Measurements from ENCODE around the gene WBP11. TPM values are rescaled to one million over a fixed set of nuclear protein-coding genes. Genes with fewer than 3 reads are reported as not detected.
A peak's percentile ranks its signal among the peaks of the same experiment; 100 is the strongest.
"Not testable (repeated sequence)": the region's sequence is repeated elsewhere in the genome, so short reads cannot be mapped to it uniquely, and the experiment has no call there.

The WBP11 gene
- total RNA-seq, 2 donors from 2014 or later, result 38.0 to 44.1 TPM

DNA sequence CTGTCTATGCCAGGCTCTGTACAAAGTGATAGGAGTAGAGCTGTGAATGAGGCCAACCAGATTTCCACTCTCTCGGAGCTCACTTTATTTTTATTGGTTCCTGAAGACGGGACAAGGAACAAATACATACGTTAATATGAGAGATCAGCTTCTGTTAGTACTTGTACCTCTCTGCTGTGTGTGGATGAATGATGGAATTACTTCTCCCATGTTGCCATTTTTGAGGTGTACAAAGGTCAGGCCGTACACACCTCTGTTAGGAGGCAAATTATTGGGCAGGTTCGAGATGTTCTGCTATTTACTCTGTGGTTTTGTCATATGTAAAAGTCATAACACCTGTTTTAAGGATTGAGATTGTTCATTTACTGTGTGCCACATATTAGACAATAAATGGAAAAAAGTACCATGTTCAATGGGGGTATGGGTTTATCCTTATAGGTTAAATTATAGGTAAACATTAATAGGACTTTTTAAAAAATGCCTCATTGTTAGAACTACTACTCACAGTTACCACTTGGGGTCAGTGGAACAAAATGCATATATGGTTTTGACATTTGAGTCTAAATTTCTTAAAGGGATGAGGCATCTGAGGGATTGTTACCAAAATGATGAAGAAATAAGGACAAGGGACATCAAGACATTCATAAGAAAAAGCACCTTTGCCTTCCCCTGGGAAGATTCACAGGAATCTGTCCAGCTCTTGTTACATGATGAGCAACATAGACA is 26.9 kb downstream of the WBP11 start:
- intact Hi-C loops (cut with DNase I, micrococcal nuclease), result no loop called here
- DNase-seq (no peak), ATAC-seq (no peak)

DNA sequence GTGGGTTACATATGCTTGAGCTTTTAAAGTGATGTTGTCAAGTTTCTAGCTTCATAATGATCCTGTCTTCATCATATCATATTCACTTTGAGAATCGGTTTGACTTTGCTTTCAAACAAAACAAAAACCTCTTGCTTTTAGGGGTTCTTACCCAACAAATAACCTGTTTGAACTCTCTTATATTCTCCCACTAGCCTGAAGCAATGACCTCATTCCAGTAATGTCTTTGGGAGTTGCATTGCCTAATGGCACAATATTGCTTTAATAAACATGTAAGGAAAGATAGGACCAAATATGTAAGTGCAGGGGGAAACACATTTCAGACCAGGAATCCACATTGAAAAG is 27.7 kb downstream of the WBP11 start:
- ATAC-seq (no peak), DNase-seq (no peak)
- intact Hi-C loops (cut with DNase I, micrococcal nuclease), result no loop called here

DNA sequence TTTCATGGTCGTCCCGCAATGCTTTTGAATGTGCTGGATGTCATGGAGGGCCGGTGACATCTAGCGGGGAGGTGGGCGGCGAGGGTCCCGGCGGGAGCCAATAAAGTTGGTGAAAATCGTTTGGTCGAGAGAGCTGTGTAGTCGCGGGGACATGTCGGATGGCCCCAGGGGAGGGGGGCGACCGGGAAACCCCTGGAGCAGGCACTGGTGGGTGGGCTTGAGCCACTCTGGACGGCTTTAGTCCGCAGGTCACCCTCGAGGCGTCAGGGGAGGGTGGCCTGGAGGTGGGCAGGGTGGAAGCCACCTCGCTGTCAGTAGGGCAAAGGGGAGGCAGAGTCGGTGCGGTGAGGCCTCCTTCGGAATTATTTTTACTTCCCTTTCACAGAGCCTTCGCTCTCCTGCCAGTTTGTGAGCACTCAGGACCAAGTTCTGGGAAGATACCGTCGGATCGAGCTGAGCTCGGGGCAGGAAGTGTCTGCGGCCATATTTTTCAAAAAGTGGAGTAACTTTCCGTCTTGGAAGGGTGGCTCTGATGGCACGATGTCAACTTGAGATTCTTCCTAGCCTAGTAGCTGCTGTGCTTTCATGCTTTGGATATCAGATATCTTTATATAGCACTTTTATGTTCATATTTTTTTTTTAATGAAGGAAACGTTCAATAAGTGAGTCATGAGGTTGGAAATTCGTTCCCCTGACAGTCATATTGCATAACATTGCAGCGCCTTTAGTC is 28.2 kb downstream of the WBP11 start:
- ATAC-seq, result peak; percentile 46
- intact Hi-C loops (cut with DNase I, micrococcal nuclease), result no loop called here

DNA sequence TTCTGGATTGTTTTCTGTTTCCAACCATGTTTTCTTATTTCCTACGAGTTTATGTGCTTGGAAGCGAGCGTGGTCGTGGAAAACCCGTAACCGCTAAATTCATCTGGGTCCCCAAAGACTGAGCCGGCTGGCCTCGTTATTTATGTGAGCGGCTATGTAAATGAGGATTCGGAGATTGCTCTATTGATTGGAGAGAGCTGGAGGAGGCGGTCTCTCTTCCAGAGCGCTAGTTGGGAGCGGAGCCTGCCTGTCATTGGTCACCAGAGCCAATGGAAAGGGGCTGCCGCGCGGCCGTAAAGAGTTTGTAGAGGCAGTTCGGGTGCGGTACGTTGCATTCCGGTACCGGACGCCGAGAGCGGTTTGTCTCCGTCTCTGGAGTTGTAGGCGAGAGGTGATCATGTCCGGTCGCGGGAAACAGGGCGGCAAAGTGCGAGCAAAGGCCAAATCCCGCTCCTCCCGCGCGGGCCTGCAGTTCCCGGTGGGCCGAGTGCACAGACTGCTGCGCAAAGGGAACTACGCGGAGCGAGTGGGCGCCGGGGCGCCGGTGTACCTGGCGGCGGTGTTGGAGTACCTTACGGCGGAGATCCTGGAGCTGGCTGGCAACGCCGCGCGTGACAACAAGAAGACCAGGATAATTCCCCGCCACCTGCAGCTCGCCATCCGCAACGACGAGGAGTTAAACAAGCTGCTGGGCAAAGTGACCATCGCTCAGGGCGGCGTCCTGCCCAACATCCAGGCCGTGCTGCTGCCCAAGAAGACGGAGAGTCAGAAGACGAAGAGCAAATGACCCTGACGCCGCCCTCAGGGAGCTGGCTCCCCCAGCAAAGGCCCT is 29.0 kb downstream of the WBP11 start:
- intact Hi-C loops (cut with DNase I, micrococcal nuclease), result no loop called here
- ATAC-seq (peak; percentile 70), DNase-seq (peak; percentile 96 to 98)

More for the DNA sequence above, 28.2 kb downstream of the WBP11 start:
- DNase-seq, result peak; percentile 53 to 65

DNA sequence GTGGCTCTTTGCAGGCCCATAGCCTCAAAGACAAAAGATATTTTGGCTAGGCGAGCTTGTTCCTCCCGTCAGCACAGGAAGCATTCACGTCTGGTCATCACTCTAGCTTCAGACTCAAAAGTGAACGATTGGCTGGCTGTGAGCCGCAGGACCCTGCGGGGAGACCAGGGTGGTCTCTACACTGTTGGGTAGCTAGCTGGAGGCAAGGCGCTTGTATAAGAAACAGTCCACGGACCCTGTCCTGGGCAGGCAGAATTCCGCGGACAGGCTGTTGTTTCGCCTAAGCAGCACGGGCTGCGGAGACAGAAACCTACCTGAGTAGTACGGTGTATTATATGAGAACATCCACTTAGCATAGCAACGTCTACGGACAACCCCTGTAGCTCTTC is 29.6 kb downstream of the WBP11 start:
- DNase-seq (peak in 1 of 2 donors; percentile 56), ATAC-seq (no peak)
- intact Hi-C loops (cut with DNase I, micrococcal nuclease), result no loop called here

DNA sequence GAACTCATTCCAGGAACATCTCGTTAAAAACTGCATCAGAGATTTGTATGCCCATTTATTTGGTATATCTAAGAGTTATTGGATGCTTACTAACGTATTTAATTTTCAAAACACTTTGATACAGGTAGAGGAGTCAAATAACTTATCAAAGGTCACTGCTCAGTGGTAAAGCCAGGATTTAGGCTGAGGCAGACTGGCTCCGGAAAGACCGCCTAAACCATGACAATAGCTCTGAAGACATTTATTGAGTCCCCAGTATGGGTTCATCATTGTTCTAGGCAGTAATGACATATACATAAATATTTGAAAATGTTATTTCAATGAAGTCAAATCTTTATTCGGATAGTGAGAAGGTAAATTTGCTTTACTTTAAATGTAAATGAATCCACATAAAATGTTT is 30.3 kb downstream of the WBP11 start:
- DNase-seq (no peak), ATAC-seq (no peak)
- intact Hi-C loops (cut with DNase I, micrococcal nuclease), result no loop called here

DNA sequence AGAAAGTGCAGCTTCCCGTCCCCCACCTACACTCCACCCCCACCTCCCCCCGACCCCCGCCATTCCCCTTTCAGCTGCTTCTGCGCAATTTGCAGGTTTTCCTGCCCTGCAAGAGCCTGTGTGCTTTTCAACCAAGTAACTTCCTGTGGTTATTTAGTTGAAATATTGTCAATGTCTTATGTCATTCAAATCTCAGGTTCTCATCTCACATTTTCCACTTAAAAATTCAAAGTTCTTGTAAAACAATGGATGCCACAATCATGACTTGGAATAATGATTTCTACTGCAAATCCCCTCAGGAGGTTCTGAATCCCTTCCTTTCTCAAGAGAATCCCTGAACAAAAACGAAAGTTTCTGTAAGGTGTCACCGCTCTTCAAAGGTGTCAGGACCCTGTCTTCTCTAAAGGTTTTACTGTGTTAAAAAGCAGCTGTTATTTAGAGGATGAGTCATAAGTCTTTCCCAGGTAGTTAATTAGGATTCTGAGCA is 31.6 kb downstream of the WBP11 start:
- DNase-seq (no peak), ATAC-seq (no peak)
- intact Hi-C loops (cut with DNase I, micrococcal nuclease), result no loop called here

DNA sequence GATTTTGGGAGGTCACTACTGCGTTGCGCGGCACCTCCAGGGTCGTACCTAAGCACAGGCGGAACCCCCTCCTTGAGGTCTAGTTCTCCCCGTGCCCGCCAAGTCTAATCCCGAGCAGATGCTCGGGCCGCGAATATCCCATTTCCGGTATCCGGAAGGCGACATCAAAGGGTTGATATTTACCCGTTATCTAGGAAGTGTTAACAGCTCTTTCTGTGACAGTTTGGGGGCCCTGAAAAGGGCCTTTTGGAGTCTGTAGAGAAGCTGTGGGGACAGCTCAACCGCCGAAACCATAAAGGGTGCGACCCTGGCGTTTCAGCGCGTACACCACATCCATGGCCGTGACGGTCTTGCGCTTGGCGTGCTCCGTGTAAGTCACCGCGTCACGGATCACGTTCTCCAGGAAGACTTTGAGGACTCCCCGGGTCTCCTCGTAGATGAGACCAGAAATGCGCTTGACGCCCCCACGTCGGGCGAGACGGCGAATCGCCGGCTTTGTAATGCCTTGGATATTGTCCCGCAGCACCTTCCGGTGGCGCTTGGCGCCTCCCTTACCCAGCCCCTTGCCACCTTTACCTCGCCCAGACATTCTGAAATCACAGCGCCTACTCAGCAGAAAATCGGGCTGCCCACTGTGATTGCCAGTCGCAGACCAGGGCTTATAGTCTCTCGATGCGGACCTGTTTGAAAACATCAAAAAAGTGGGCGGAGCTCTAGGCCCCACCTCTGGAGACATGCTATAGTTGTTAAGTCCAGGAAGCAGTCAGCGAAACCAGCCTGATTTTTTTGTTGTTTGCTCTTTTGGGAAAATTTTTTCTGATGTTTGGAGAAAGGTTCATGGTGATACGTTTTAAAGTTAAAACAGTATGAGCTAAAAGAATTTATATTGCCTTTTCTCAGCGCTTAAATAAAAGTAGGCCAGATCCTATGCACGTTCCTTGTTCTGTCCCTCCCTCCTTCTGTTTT is 32.5 kb downstream of the WBP11 start:
- intact Hi-C loops (cut with DNase I, micrococcal nuclease), result no loop called here
- ATAC-seq, result peak; percentile 56
- peak; percentile 94 to 96 for DNase-seq

DNA sequence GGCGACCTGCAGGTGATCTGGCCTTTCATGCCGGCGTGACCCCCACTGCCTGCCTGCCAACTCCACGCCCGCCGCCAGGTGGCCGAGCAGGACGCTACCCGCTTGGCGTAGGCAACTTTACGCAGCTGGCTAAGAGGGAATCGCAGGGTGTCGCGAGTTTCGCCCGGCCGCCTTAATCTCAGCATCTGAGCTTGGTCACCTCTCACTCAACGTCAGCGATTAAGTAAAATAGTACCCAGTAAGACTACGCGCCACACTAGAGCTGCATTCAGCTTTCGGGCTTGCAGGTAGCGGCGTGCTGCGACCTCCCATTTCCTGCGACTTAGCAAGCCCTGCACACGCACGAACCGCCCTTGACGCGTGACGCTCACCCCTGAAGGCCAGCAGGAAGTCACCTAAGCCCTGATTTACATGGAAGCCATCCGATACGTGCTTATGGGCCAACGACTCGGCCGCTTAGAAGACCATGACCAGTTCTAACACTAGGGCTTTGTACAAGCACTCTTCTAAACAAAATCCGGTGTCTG is 33.2 kb downstream of the WBP11 start:
- intact Hi-C loops (cut with DNase I, micrococcal nuclease), result no loop called here
- ATAC-seq, result peak; percentile 60
- DNase-seq, result peak; percentile 84 to 91

DNA sequence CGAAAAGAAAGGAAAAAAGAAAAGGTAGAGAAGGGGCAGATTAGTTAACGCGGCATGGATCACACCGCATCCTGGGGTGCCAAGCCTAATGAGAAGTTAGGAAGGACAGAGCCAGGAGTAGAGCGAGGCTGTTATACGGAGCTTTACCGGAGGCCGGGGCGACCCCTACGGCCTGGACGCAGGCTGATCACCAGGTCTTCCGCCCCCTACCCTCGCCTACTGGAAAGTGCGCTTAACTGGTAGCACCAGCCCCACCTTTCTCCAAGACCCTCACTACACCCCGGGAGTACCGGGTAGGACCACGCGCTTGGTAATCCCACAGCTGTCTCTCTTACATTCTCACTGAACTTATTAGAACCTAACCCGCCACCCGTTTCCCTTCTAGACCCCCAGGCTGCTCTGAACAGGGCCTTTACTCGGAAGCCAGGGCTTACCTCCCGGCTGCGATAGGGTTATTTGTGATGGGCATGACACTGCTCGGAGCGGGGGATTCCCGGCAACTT is 33.8 kb downstream of the WBP11 start:
- DNase-seq (peak in 1 of 2 donors; percentile 61), ATAC-seq (peak; percentile 9)
- intact Hi-C loops (cut with DNase I, micrococcal nuclease), result no loop called here

DNA sequence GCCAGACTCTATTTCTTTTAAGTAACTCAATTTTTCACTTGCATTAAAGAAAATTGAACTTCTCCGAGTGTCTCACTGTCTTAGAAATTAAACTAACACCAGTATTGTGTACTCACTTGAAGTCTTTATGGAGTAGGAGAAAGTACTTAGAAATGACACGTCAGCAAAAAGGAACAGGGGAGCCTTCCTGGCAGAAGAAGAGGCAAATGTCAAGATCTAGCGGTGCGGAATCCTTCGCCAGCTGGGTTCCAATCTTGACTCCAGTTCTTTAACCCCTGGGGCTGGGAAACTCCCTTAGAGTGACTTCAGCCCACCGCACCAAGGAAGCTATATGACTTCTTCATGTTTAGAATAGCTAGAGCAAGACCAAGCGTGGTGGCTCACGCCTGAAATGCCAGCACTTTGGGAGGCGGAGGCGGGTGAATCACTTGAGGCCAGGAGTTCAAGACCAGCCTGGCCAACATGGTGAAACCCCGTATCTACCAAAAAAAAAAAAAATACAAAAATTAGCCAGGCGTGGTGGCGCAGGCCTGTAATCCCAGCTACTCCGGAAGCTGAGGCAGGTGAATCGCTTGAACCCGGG is 34.4 kb downstream of the WBP11 start:
- intact Hi-C loops (cut with DNase I, micrococcal nuclease), result no loop called here
- DNase-seq (peak in 1 of 2 donors; percentile 30), ATAC-seq (no peak)

DNA sequence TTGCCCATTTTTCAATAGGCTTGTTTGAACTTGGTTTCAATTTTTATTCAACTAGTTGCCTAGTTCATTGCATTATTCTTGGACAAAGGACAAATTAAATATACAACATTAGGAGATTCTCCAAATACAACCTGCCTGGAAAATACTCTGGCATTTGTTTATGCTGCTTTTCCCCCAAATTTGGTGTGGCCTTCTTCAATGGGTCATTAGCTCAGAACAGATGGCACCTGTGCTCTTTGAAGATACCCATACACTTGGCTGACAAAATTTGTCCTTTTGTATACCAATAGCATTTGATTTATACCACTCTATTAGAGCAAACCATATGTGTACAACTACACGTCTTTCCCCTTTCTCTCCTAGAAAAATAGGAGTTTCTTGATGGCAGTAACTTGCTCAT is 35.7 kb downstream of the WBP11 start:
- ATAC-seq (no peak), DNase-seq (no peak)
- intact Hi-C loops (cut with DNase I, micrococcal nuclease), result no loop called here

DNA sequence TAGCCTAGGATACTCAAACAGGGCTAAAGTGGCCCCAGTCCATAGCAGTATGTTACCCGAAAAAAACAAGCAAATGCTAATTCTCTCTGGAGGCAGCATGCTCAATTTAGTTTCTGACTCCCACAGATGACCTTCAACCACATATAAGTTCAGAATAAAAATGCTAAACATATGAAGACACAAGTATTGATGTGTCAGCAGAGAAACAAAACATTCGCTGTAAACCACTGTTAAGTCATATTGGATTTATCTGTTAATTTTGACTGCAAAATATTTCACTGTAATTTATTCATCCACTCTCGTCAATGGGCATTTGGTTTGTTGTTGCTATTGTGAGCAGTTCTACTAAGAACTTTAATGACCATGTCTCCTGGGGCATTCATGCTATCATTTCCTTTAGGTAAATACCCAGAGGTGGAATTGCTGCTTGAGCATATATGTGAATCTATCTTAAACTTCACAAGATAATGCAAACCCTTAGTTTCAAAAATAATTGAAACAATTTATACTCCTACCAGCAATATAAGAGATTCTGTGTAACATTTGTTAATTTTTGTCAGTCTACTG is 36.5 kb downstream of the WBP11 start:
- intact Hi-C loops (cut with DNase I, micrococcal nuclease), result no loop called here
- ATAC-seq (no peak), DNase-seq (no peak)

DNA sequence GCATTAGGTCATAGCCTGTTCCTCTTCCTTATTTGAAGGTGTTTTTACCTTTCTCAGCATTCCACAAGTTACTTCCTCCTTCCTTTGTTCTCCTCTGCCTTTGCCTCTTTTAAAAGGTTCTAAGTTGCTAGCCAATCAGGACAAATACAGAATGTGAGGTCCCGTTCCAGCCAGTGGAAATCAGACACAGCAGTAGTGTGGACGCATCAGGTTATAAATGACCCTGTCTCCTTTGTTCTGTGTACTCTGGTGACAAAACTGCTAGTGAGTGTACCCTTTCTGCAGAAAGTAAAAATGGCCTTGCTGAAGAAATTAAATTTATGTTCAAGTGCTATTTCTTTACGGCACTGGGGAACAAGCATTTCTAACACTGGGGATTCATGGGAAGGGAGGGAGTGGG is 37.3 kb downstream of the WBP11 start:
- intact Hi-C loops (cut with DNase I, micrococcal nuclease); DNase-seq; ATAC-seq: not testable (repeated sequence)

DNA sequence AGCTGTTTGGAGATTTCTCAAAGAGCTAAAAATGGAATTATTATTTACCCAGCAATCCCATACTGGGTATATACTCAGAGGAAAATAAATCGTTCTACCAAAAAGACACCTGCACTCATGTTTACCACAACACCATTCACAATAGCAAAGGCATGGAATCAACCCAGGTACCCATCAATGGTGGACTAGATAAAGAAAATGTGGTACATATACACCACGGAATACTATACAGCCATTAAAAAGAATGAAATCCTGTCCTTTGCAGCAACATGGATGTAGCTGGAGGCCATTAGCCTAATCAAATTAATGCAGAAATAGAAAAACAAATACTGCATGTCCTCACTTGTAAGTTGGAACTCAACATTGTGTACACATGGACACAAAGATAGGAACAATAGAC is 37.9 kb downstream of the WBP11 start:
- no peak for DNase-seq
- no peak for ATAC-seq
- intact Hi-C loops (cut with DNase I, micrococcal nuclease), result no loop called here

DNA sequence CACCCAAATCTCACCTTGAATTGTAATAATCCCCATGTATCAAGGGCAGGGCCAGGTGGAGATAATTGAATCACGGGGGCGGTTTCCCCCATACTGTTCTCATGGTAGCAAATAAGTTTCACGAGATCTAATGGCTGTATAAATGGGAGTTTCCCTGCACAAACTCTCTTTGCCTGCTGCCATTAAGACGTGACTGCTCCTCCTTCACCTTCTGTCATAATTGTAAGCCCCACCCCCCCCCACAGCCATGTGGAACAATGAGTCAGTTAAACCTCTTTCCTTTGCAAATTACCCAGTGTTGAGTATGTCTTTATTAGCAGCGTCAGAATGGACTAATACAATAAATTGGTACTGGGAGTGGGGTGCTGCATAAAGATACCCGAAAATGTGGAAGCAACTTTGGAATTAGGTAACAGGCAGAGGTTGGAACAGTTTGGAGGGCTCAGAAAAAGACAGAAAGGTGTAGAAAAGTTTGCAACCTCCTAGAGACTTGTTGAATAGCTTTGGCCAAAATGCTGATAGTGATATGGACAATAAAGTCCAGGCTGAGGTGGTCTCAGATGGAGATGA is 43.5 kb downstream of the WBP11 start:
- intact Hi-C loops (cut with DNase I, micrococcal nuclease); DNase-seq: not testable (repeated sequence)
- ATAC-seq, result peak; percentile 58

Data from left colon (tissue), 2 donors.